Breast epithelium (tissue), 3 donors: Measurements from ENCODE around the gene IGFBP3.

Experiments used
- CTCF ChIP-seq, 3 donors: fragments of 450-650 bp; IDR thresholded peaks; one replicate each; pipeline ENCODE4 v1.5.1; 2016 to 2017; ENCODE audit warnings: antibody characterized with exemption in 3 of 3, mild to moderate bottlenecking in 3 of 3, moderate library complexity in 3 of 3
- POLR2A ChIP-seq: fragments of 450-650 bp; IDR thresholded peaks from one replicate; pipeline ENCODE4 v1.6.1; 2016; ENCODE audit warnings: antibody characterized with exemption, mild to moderate bottlenecking, moderate library complexity

- TF ChIP-seq CTCF (IDR thresholded peaks at IDR 0.05): peak; percentile 14 to 48 (median 41)
- TF ChIP-seq POLR2A: no peak
These were observed 30.1 kb downstream of the IGFBP3 start for GRCh38 chr7:45890902-45891461.
